Prostate gland (tissue), 2 donors: ENCODE measurements around the gene ZRANB2. TPM values are rescaled to one million over a fixed set of nuclear protein-coding genes. Genes with fewer than 3 reads are reported as not detected.

ENCODE experiments used
- DNase-seq: peaks from one replicate; pipeline ENCODE4 v3.0.0-alpha.2; 2019; ENCODE audit warnings: low spot score
- H3K27ac ChIP-seq, 2 donors: fragments of 200-600 bp; sonication (generic); 2 replicates each; pipeline ENCODE4 v1.5.1; 2017 to 2019
- H3K27me3 ChIP-seq: fragments of 200-600 bp; sonication (generic); replicated peaks from 2 replicates; pipeline ENCODE4 v1.5.1; 2019; ENCODE audit not compliant: insufficient read depth
- H3K36me3 ChIP-seq, 2 donors: fragments of 200-600 bp; sonication (generic); 1 replicate in 1 of 2; 2 replicates in 1 of 2; pipeline versions ENCODE4 v1.5.1 to v1.8.1; 2017 to 2019
- H3K4me1 ChIP-seq: fragments of 200-600 bp; sonication (generic); replicated peaks from 2 replicates; pipeline ENCODE4 v1.5.1; 2019
- H3K4me3 ChIP-seq, 2 donors: fragments of 200-600 bp; sonication (generic); 2 replicates each; pipeline ENCODE4 v1.5.1; 2017 to 2019
- H3K9me3 ChIP-seq: fragments of 200-600 bp; sonication (generic); 2 replicates; pipeline ENCODE4 v1.5.1; 2017
- CTCF ChIP-seq, 4 experiments: fragments of 200-600 bp in 2 of 4; fragments of 450-650 bp in 2 of 4; sonication (generic) in 2 of 4; IDR thresholded peaks; 1 replicate in 3 of 4; 2 replicates in 1 of 4; pipeline ENCODE4 v1.5.1; 2016 to 2019; ENCODE audit warnings: antibody characterized with exemption in 4 of 4, mild to moderate bottlenecking in 2 of 4, moderate library complexity in 2 of 4
- POLR2A ChIP-seq: fragments of 450-650 bp; IDR thresholded peaks from one replicate; pipeline ENCODE4 v1.6.1; 2016; ENCODE audit warnings: antibody characterized with exemption, mild to moderate bottlenecking
- POLR2AphosphoS5 ChIP-seq: sonication (generic); formaldehyde crosslinking; IDR thresholded peaks from one replicate; pipeline ENCODE4 v1.6.1; 2017; ENCODE audit warnings: antibody characterized with exemption
- WGBS: methylation state at CpG from one replicate; pipeline ENCODE4 v1.1.5; 2018; 5-methylcytosine and 5-hydroxymethylcytosine counted together
- intact Hi-C: fragments of 100-400 bp; cut with DNase I; formaldehyde crosslinking; loops from one replicate; pipeline ENCODE4 v1.14.2; 2022
- total RNA-seq, 2 donors: library from RNA; depleted of rRNA; stranded (reverse); fragments of >200 nt; gene quantifications; one replicate each; pipeline ENCODE4 v1.1.0, GENCODE V29; 2016

The ZRANB2 gene
- total RNA-seq, 2 donors from 2014 or later = 39.9 to 72.8 TPM

- intact Hi-C loops = loop anchor here (5.0 kb wide), 1 partner anchor 520 kb away; no protein-coding TSS in a partner anchor
- no peak for TF ChIP-seq CTCF (IDR thresholded peaks at IDR 0.05)
- Histone ChIP-seq H3K4me3 (peak overlapping the region; percentile 33 to 39), H3K9me3 (no peaks in the 10 kb centered on the region), H3K27me3 (no peaks in the 10 kb centered on the region), H3K36me3 (no peaks in the 10 kb centered on the region), H3K4me1 (no peaks in the 10 kb centered on the region), H3K27ac (no peak overlapping the region)
- under 1% methylated on average over 28 of the region's 73 CpGs for WGBS
- DNase-seq = peak; percentile 12
Measured at GRCh38 chr1:71046891-71047634, 33.8 kb downstream of the ZRANB2 start.

- no peaks in the 10 kb centered on the region for H3K36me3 ChIP-seq
- no peaks in the 10 kb centered on the region for H3K4me1 ChIP-seq
- 80% methylated on average over 16 of the region's 16 CpGs for WGBS
- DNase-seq = no peak
- no peak overlapping the region for H3K4me3 ChIP-seq
- TF ChIP-seq POLR2AphosphoS5 (no peak), POLR2A (no peak), CTCF (IDR thresholded peaks at IDR 0.05) (no peak)
- intact Hi-C loops = loop anchor here (5.0 kb wide), 1 partner anchor 518 kb away; no protein-coding TSS in a partner anchor
- no peaks in the 10 kb centered on the region for H3K9me3 ChIP-seq
- H3K27ac ChIP-seq = no peak overlapping the region
- H3K27me3 ChIP-seq = no peaks in the 10 kb centered on the region
Measured at GRCh38 chr1:71045463-71046028, 35.3 kb downstream of the ZRANB2 start.

GRCh38 chr1:71044833-71045232, 36.0 kb downstream of the ZRANB2 start:
- Histone ChIP-seq H3K4me1 (no peaks in the 10 kb centered on the region), H3K4me3 (no peak overlapping the region), H3K9me3 (no peaks in the 10 kb centered on the region), H3K27me3 (no peaks in the 10 kb centered on the region), H3K27ac (no peak overlapping the region), H3K36me3 (no peaks in the 10 kb centered on the region)
- no peak for DNase-seq
- TF ChIP-seq CTCF (IDR thresholded peaks at IDR 0.05) (no peak), POLR2AphosphoS5 (no peak), POLR2A (no peak)
- WGBS = 93% methylated on average over 1 of the region's 1 CpG
- intact Hi-C loops = loop anchor here (5.0 kb wide), 1 partner anchor 518 kb away; no protein-coding TSS in a partner anchor

GRCh38 chr1:71043065-71043464, 37.8 kb downstream of the ZRANB2 start:
- no peaks in the 10 kb centered on the region for H3K9me3 ChIP-seq
- no peaks in the 10 kb centered on the region for H3K4me1 ChIP-seq
- DNase-seq = no peak
- no peaks in the 10 kb centered on the region for H3K36me3 ChIP-seq
- no peaks in the 10 kb centered on the region for H3K27me3 ChIP-seq
- intact Hi-C loops = no loop called here
- H3K4me3 ChIP-seq = no peak overlapping the region
- TF ChIP-seq POLR2AphosphoS5 (no peak), POLR2A (no peak), CTCF (IDR thresholded peaks at IDR 0.05) (no peak)
- H3K27ac ChIP-seq = no peak overlapping the region

- 61% methylated on average over 2 of the region's 2 CpGs for WGBS
- no peak for DNase-seq
- H3K36me3 ChIP-seq = no peaks in the 10 kb centered on the region
- intact Hi-C loops = no loop called here
- H3K27ac ChIP-seq = no peak overlapping the region
- no peaks in the 10 kb centered on the region for H3K4me1 ChIP-seq
- H3K9me3 ChIP-seq = no peaks in the 10 kb centered on the region
- no peak for TF ChIP-seq POLR2A
- TF ChIP-seq POLR2AphosphoS5 = no peak
- TF ChIP-seq CTCF (IDR thresholded peaks at IDR 0.05) = no peak
- H3K4me3 ChIP-seq = no peak overlapping the region
- H3K27me3 ChIP-seq = no peaks in the 10 kb centered on the region
Measured at GRCh38 chr1:71041806-71042205, 39.0 kb downstream of the ZRANB2 start.
